Neural cell (in vitro differentiated cells): ENCODE measurements around the gene MPPED1. TPM values are rescaled to one million over a fixed set of nuclear protein-coding genes. Genes with fewer than 3 reads are reported as not detected.

ENCODE experiments used
- H2AFZ ChIP-seq: fragments of 200-600, 300-800 bp; sonication (generic), shearing (Covaris generic); 2 replicates; pipeline ENCODE4 v1.6.0; 2014; ENCODE audit warnings: low read depth, mild to moderate bottlenecking, antibody characterized with exemption, low read length, moderate library complexity
- H3F3A ChIP-seq: fragments of 200-600 bp; shearing (Covaris generic); 2 replicates; pipeline ENCODE4 v1.6.1; 2016; ENCODE audit warnings: mild to moderate bottlenecking, moderate library complexity, mixed read lengths, antibody characterized with exemption, low read length; ENCODE audit not compliant: insufficient read depth, poor library complexity, severe bottlenecking
- H3K27ac ChIP-seq: fragments of 200-600, 300-800 bp; sonication (generic), shearing (Covaris generic); 2 replicates; pipeline ENCODE4 v1.5.1; 2014; ENCODE audit warnings: mild to moderate bottlenecking, low read length, moderate library complexity
- H3K27me3 ChIP-seq: fragments of 300-800, 200-600 bp; sonication (generic), shearing (Covaris generic); 2 replicates; pipeline ENCODE4 v1.6.0; 2014; ENCODE audit warnings: mild to moderate bottlenecking, low read depth, low read length, moderate library complexity; ENCODE audit not compliant: insufficient read depth
- H3K36me3 ChIP-seq: fragments of 300-800, 200-600 bp; sonication (generic), shearing (Covaris generic); 2 replicates; pipeline ENCODE4 v1.5.1; 2014; ENCODE audit warnings: mild to moderate bottlenecking, antibody characterized with exemption, low read length, moderate library complexity; ENCODE audit not compliant: insufficient read depth
- H3K4me2 ChIP-seq: fragments of 300-800, 200-600 bp; sonication (generic), shearing (Covaris generic); 2 replicates; pipeline ENCODE4 v1.6.0; 2014; ENCODE audit warnings: mild to moderate bottlenecking, low read length
- H3K4me3 ChIP-seq: fragments of 300-800, 200-600 bp; sonication (generic), shearing (Covaris generic); 2 replicates; pipeline ENCODE4 v1.5.1; 2014; ENCODE audit warnings: mild to moderate bottlenecking, low read length, moderate library complexity
- H3K79me2 ChIP-seq: fragments of 200-600 bp; shearing (Covaris generic); replicated peaks from 2 replicates; pipeline ENCODE4 v1.6.0; 2014; ENCODE audit warnings: mild to moderate bottlenecking, low read length, moderate library complexity; ENCODE audit not compliant: insufficient read depth
- H3K9ac ChIP-seq: fragments of 300-800, 200-600 bp; sonication (generic), shearing (Covaris generic); 2 replicates; pipeline ENCODE4 v1.6.1; 2016; ENCODE audit warnings: mild to moderate bottlenecking, low read length, mixed read lengths
- H3K9me2 ChIP-seq: fragments of 200-600 bp; shearing (Covaris generic); 2 replicates; pipeline ENCODE4 v1.6.1; 2016; ENCODE audit warnings: mild to moderate bottlenecking, low read length, mixed read lengths; ENCODE audit not compliant: insufficient read depth
- H3K9me3 ChIP-seq: fragments of 200-600, 300-800 bp; sonication (generic), shearing (Covaris generic); 2 replicates; pipeline ENCODE4 v1.6.1; 2016; ENCODE audit warnings: mild to moderate bottlenecking, mixed run types, low read length, moderate library complexity, mixed read lengths
- H4K20me1 ChIP-seq: fragments of 200-600 bp; shearing (Covaris generic); 2 replicates; pipeline ENCODE4 v1.6.1; 2016; ENCODE audit warnings: mild to moderate bottlenecking, mixed run types; ENCODE audit not compliant: insufficient read depth
- CTCF ChIP-seq: fragments of 450-650 bp; IDR thresholded peaks from 2 replicates; pipeline ENCODE4 v1.5.1; 2014; ENCODE audit warnings: antibody characterized with exemption, mild to moderate bottlenecking, moderate library complexity; ENCODE audit not compliant: poor library complexity, severe bottlenecking
- EP300 ChIP-seq: fragments of 450-650 bp; conservative IDR thresholded peaks from 2 replicates; pipeline ENCODE4 v1.6.1; 2014; ENCODE audit warnings: antibody characterized with exemption, mild to moderate bottlenecking, moderate library complexity; ENCODE audit not compliant: poor library complexity, severe bottlenecking
- EZH2 ChIP-seq: fragments of 200-600, 300-800 bp; shearing (Covaris generic), sonication (generic); IDR thresholded peaks from 2 replicates; pipeline ENCODE4 v1.6.1; 2014; ENCODE audit warnings: antibody characterized with exemption, low read length, borderline replicate concordance, mild to moderate bottlenecking; ENCODE audit not compliant: insufficient read depth, poor library complexity, severe bottlenecking
- MXI1 ChIP-seq: fragments of 450-650 bp; conservative IDR thresholded peaks from 2 replicates; pipeline ENCODE4 v1.6.1; 2014; ENCODE audit warnings: antibody characterized with exemption, mild to moderate bottlenecking; ENCODE audit not compliant: poor library complexity, severe bottlenecking
- POLR2AphosphoS5 ChIP-seq: IDR thresholded peaks from 2 replicates; pipeline ENCODE4 v1.6.1; 2012
- RAD21 ChIP-seq: fragments of 450-650 bp; conservative IDR thresholded peaks from 2 replicates; pipeline ENCODE4 v1.6.1; 2014; ENCODE audit warnings: antibody characterized with exemption, mild to moderate bottlenecking, moderate library complexity
- REST ChIP-seq: IDR thresholded peaks from 2 replicates; pipeline ENCODE4 v1.6.1; 2012; ENCODE audit warnings: borderline replicate concordance
- SMC3 ChIP-seq: fragments of 450-650 bp; conservative IDR thresholded peaks from 2 replicates; pipeline ENCODE4 v1.6.1; 2014; ENCODE audit warnings: antibody characterized with exemption, mild to moderate bottlenecking, moderate library complexity; ENCODE audit not compliant: poor library complexity
- TAF1 ChIP-seq: IDR thresholded peaks from 2 replicates; pipeline ENCODE4 v1.6.1; 2012; ENCODE audit warnings: low read depth
- polyA plus RNA-seq: library from polyadenylated mRNA; depleted of rRNA; stranded (reverse); fragments of >200 nt; gene quantifications from 2 replicates; pipeline ENCODE4 v1.2.3, GENCODE V29; 2014

Gene MPPED1
- polyA plus RNA-seq, 1 donor from 2014 or later, result 33.4 TPM

- no peaks in the 10 kb centered on the region for H3K27me3 ChIP-seq
- peak overlapping the region; percentile 86 for H3K27ac ChIP-seq
- H3K9me2 ChIP-seq, result no peaks in the 10 kb centered on the region
- H3K4me3 ChIP-seq, result peak overlapping the region; percentile 43
- no peak overlapping the region for H2AFZ ChIP-seq
- H4K20me1 ChIP-seq, result no peaks in the 10 kb centered on the region
- H3F3A ChIP-seq, result no peaks in the 10 kb centered on the region
- TF ChIP-seq RAD21 (no peak), REST (no peak), SMC3 (no peak), EZH2 (no peak), MXI1 (no peak), EP300 (no peak), TAF1 (no peak), CTCF (no peak), POLR2AphosphoS5 (no peak)
- peak overlapping the region; percentile 54 for H3K9ac ChIP-seq
- H3K4me2 ChIP-seq, result peak overlapping the region; percentile 50
- H3K79me2 ChIP-seq, result no peaks in the 10 kb centered on the region
- no peaks in the 10 kb centered on the region for H3K9me3 ChIP-seq
- H3K36me3 ChIP-seq, result no peaks in the 10 kb centered on the region
Observed at GRCh38 chr22:43488031-43488866, 76.4 kb downstream of the MPPED1 start.

- Histone ChIP-seq H3K27me3 (no peaks in the 10 kb centered on the region), H3K79me2 (no peaks in the 10 kb centered on the region), H3K9me3 (no peaks in the 10 kb centered on the region), H2AFZ (no peak overlapping the region), H3K36me3 (no peaks in the 10 kb centered on the region), H3K4me2 (no peak overlapping the region), H3K4me3 (peak overlapping the region; percentile 42), H3K9me2 (no peaks in the 10 kb centered on the region), H3F3A (no peaks in the 10 kb centered on the region), H3K27ac (peak overlapping the region; percentile 86), H3K9ac (peak overlapping the region; percentile 53), H4K20me1 (no peaks in the 10 kb centered on the region)
- TF ChIP-seq REST (no peak), CTCF (no peak)
Observed at GRCh38 chr22:43488937-43489336, 77.1 kb downstream of the MPPED1 start.
